GM20431 (cell line): ENCODE measurements around the gene AKNAD1.
"Not testable (repeated sequence)": the region's sequence is repeated elsewhere in the genome, so short reads cannot be mapped to it uniquely, and the experiment has no call there.

Source experiments
- in situ Hi-C: fragments of 300-500 bp; cut with MseI, MboI; formaldehyde crosslinking; loops from one replicate; pipeline ENCODE4 v1.15.0; 2020; ENCODE audit warnings: low sequenced_read_pairs; ENCODE audit not compliant: unreplicated experiment

AKNAD1 gene, protein sequence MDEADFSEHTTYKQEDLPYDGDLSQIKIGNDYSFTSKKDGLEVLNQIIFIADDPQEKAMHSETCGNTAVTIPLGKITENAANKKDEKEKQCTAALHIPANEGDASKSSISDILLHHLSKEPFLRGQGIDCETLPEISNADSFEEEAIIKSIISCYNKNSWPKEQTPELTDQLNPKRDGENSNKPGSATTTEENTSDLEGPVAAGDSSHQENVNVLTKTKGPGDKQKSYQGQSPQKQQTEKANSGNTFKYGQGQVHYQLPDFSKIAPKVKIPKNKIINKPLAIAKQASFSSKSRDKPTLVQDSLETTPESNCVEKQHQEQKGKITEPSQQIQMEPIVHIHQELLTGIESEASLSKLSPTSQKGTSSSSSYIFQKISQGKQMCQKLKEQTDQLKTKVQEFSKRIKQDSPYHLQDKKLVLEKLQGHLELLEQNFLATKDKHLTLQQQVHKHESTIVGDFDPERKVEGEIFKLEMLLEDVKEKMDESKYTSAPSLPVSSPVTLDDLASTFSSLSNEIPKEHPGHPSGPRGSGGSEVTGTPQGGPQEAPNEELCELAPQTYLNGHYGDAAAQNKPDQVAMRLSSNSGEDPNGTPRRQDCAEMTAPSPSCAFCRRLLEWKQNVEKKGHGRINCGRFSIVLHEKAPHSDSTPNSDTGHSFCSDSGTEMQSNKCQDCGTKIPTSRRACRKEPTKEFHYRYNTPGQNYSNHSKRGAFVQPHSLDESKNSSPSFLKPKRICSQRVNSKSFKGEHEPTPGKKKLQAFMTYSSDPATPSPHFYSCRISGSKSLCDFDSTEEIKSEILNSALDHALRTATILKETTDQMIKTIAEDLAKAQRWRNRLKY

DNA sequence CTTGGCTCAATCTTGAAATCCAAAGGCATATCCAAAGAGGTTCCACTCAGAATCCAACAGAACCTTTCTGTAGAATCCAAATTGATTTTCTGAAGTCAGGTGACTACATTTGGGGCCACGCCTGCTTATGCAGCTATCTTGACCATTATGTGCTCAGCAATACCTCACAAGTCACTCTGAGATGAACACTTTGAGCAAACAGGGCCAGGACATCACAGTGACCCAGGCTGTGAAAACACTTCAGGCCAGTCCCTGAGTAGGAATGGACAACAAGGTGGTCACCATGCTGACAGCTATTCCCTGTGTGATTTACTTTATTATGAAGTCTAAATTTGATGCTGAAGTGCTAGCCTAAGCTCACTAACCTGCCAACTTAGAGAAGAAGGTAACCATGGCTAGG is at the start of gene AKNAD1:
AKNAD1 (minus strand) TSS at position 101 of the 400 bp plus-strand sequence. CDS start 4,430 bp downstream, outside the sequence.
- in situ Hi-C loops: no loop called here

DNA sequence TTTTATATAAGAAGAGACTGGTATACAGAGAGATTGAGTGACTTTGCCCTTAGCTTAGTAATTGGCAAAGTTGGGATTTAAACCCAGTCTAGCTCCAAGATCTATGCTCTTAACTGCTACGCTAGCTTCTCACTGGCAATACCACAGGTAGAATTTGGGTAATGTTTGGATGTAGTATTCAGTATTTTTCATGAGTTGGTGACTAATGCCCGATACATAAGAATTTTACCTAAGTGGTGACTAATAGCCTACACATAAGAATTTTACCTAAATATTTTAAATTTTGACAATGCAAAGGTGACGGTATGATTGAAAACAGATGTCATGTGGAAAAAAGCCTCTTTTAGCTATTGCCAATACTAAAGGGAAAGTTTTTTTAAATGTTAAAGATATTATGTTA is 44.2 kb upstream of the AKNAD1 start:
- in situ Hi-C loops: no loop called here

- in situ Hi-C loops: loop anchor here (10.0 kb wide), 1 partner anchor 73 kb away; no protein-coding TSS in a partner anchor
Measured at GRCh38 chr1:108897865-108898720, 41.2 kb upstream of the AKNAD1 start.

GRCh38 chr1:108896146-108897145 is 39.6 kb upstream of the AKNAD1 start:
- in situ Hi-C loops: loop anchor here (10.0 kb wide), 1 partner anchor 72 kb away; no protein-coding TSS in a partner anchor

DNA sequence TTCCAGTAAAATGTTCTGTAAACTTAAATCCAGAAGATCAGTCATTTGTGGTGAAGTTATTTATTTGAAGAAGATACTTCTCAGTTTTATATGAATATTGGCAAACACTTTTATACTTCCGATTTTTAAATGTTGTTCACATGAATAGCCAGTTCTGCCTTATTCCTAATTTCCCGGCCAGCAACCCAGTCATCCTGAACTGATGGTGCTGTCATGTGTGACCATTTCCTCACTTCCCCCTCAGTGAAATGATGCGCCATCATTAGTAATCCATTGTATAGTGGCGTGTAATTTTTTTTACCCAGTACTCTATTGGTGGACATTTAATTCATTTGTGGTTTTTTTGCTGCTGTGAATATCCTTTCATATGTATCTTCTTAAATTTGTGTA is 36.2 kb upstream of the AKNAD1 start:
- in situ Hi-C loops: loop anchor here (10.0 kb wide), 1 partner anchor 68 kb away; no protein-coding TSS in a partner anchor

DNA sequence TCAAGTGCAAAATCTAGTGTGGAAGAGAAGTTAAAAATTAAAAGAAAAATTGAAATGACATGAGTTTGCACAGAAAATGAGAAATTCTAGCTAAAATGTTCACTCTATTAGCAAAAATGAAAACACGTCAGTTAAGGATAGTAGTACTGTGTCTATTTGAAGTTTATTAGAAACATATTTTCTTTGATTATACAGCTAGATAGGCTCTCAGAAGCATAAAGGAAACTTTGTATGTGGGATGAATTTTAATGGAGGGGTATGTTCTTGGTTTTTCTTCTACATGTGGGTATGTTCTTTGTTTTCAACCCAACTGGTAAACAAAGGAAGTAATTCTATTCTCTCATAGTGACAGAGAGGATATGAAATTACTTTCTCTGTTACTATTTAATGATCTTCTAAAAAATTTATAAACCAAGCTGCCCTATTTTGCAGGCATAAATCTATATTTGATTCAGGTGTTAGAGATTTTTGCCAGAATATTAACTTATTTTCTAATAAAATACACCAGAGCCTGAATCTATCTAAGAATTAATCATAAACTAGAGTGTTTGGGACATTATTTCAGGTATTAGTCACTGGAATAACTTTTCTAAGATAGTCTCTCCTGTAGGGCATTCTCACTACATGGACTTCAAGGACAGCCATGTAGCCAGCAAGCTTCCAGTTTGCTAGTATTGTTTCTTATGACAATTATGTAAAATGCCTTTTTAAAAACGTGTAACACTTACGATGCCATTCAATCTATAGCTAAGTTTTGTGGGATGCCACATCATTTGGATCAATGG is 35.7 kb upstream of the AKNAD1 start:
- in situ Hi-C loops: loop anchor here (10.0 kb wide), 1 partner anchor 68 kb away; no protein-coding TSS in a partner anchor

GRCh38 chr1:108889706-108890384 is 33.0 kb upstream of the AKNAD1 start:
- in situ Hi-C loops: loop anchor here (10.0 kb wide), 1 partner anchor 65 kb away; no protein-coding TSS in a partner anchor

GRCh38 chr1:108889006-108889645 is 32.2 kb upstream of the AKNAD1 start:
- in situ Hi-C loops: not testable (repeated sequence)

- in situ Hi-C loops: no loop called here
Measured at GRCh38 chr1:108886292-108886691, 29.4 kb upstream of the AKNAD1 start.

GRCh38 chr1:108884968-108885367 is 28.1 kb upstream of the AKNAD1 start:
- in situ Hi-C loops: no loop called here

DNA sequence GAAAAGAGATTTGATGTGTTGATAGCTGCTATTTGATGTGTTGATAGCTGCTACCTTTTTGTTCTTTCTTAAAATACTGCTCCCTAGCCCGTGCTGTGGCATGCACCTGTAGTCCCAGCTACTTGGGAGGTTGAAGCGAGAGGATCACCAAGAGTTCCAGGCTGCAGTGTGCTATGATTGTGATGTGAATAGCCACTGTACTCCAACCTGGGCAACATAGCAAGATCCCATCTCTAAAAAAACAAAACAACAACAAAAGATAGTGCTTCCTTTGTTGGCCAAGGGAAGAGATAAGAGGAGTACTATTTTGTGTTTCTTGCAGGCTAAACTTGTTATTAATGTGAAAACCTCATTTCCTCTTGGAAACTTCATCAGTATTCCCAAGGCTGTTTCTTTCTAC is 25.9 kb upstream of the AKNAD1 start:
- in situ Hi-C loops: no loop called here

- in situ Hi-C loops: no loop called here
Measured at GRCh38 chr1:108881369-108881768, 24.5 kb upstream of the AKNAD1 start.

GRCh38 chr1:108880850-108881249 is 24.0 kb upstream of the AKNAD1 start:
- in situ Hi-C loops: no loop called here

DNA sequence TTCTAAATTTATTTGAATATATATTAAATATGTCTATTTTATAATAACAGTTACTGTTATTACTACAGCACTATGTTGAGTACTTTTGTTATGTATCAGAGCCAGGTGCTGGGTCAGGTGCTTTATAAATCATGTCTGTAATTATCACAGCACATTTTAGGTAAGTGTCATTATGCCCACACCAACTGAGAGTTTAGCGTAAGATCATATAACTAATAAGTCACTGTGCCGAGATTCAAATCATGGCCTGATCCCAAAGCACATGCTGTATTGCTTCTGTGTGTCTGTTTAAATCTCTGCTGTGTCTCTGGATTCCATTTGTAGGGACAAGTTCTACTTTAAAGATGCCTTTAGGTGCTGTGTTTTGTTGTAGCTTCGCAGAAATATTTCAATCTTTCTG is 21.8 kb upstream of the AKNAD1 start:
- in situ Hi-C loops: no loop called here

DNA sequence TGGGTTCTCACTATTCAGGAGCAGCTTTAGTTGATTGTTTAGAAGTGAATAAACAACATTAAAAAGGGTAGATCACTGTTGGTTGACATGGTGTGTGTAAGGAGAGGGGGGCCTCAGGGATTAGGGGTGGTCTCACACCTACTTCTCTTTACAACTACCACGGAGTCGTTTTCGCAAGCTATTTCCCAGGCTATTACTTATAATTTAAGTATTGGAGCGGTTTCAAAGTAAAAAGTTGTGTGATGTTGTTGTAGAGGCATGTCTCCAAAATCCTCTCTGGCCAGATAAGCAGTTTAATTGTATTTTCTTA is 21.2 kb upstream of the AKNAD1 start:
- in situ Hi-C loops: no loop called here

DNA sequence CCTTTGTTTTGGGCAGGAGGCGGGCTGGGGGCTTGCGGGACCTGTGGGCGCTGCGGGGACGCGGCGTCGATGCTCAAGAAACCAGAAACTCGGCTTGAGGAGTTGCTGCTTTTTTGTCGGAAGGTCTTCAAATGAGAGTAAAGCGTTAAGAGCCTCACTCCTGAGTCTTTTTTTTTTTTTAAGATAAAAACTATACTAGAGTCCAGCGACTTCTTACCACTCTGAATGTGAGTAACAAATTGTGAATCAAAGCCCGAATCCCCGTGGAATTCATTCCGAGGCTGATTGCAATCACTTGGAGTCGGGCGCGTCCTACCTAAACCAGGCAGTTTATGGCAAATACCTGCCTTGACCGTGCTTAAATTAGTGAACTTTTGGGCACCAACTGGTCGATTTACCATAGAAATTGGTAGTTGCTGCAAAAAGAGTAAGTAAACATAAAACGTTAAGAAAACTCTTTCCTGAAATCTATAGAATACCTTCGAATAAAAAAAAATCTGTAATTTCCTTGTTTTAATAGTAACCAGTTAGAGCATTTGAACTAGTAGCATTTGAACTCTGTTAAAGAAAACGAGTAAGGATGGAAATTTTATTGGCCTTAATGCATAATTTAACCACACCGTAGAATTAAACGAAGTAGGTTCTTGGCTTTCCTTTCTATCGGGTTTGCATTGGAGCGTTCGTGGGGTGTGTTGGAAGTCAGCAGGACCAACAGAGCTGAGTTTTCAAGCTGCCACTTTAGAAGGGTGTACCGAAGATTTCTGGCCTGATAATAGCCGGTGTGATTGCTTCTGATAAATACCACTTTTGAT is 20.7 kb upstream of the AKNAD1 start:
- in situ Hi-C loops: no loop called here
